Ovary (tissue), 3 donors: ENCODE data around the gene CCDC80.
"Not testable (repeated sequence)": the region's sequence is repeated elsewhere in the genome, so short reads cannot be mapped to it uniquely, and the experiment has no call there.

Experiments used
- EP300 ChIP-seq: sonication (generic); formaldehyde crosslinking; IDR thresholded peaks from one replicate; pipeline ENCODE4 v1.6.1; 2017; ENCODE audit warnings: antibody characterized with exemption
- POLR2A ChIP-seq: fragments of 450-650 bp; IDR thresholded peaks from one replicate; pipeline ENCODE4 v1.6.1; 2017; ENCODE audit warnings: antibody characterized with exemption, mild to moderate bottlenecking, moderate library complexity
- TF ChIP-seq, protein P1 (sequence below), 3 donors: fragments of 450-650 bp in 2 of 3; fragments of 200-600 bp in 1 of 3; IDR thresholded peaks; one replicate each; pipeline versions ENCODE4 v1.5.1 to v1.8.0; 2016 to 2022; ENCODE audit warnings: antibody characterized with exemption in 3 of 3, mild to moderate bottlenecking in 1 of 3
- donor health status: DM: no; HTN: no; CAD: no.

DNA sequence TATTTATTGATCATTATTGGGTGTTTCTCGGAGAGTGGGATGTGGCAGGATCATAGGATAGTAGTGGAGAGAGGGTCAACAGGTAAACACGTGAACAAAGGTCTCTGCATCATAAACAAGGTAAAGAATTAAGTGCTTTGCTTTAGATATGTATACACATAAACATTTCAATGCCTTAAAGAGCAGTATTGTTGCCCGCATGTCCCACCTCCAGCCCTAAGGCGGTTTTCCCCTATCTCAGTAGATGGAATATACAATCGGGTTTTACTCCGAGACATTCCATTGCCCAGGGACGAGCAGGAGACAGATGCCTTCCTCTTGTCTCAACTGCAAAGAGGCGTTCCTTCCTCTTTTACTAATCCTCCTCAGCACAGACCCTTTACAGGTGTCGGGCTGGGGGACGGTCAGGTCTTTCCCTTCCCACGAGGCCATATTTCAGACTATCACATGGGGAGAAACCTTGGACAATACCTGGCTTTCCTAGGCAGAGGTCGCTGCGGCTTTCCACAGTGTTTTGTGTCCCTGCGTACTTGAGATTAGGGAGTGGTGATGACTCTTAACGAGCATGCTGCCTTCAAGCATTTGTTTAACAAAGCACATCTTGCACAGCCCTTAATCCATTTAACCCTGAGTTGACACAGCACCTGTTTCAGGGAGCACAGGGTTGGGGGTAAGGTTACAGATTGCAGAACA lies 76.5 kb downstream of the CCDC80 start:
- TF ChIP-seq, protein P1, sequence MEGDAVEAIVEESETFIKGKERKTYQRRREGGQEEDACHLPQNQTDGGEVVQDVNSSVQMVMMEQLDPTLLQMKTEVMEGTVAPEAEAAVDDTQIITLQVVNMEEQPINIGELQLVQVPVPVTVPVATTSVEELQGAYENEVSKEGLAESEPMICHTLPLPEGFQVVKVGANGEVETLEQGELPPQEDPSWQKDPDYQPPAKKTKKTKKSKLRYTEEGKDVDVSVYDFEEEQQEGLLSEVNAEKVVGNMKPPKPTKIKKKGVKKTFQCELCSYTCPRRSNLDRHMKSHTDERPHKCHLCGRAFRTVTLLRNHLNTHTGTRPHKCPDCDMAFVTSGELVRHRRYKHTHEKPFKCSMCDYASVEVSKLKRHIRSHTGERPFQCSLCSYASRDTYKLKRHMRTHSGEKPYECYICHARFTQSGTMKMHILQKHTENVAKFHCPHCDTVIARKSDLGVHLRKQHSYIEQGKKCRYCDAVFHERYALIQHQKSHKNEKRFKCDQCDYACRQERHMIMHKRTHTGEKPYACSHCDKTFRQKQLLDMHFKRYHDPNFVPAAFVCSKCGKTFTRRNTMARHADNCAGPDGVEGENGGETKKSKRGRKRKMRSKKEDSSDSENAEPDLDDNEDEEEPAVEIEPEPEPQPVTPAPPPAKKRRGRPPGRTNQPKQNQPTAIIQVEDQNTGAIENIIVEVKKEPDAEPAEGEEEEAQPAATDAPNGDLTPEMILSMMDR (IDR thresholded peaks at IDR 0.05): not testable (repeated sequence)
- not testable (repeated sequence) for TF ChIP-seq EP300, POLR2A
